GM21619 (cell line): ENCODE data around the gene TPRX1.
"Not testable (repeated sequence)": the region's sequence is repeated elsewhere in the genome, so short reads cannot be mapped to it uniquely, and the experiment has no call there.

ENCODE experiments used
- ATAC-seq: cut with Tn5 transposase; IDR thresholded peaks from one replicate; pipeline ENCODE4 v1.9.1; 2021; ENCODE audit not compliant: unreplicated experiment

TPRX1 gene, protein sequence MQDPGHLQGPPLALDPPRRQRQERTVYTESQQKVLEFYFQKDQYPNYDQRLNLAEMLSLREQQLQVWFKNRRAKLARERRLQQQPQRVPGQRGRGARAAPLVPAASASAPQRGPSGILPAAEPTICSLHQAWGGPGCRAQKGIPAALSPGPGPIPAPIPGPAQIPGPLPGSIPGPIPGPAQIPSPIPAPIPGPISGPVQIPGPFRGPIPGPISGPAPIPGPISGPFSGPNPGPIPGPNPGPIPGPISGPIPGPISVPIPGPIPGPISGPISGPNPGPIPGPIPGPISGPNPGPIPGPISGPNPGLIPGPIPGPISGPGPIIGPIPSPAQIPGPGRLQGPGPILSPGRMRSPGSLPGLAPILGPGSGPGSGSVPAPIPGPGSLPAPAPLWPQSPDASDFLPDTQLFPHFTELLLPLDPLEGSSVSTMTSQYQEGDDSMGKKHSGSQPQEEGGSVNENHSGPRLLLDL

DNA sequence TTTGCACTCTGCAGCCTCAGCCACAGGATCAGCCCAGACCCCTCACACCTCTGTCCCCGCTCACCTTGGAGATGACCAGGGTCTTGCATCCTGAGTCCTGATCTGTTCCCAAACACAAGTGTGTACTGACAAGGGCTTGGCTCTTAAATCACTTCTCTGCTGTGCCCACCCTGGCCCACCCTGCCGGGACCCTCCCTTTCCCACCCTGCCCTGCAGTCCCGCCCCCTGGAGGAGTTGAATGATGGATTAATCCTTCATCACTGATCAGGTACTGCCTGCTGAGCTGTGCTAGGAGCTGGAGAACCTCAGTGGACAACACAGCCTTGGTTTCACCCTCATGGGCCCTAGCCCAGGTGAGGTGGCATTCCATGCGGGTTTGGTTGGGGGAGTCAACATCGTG is at the start of gene TPRX1:
TPRX1 (minus strand) TSS at position 101 of the 400 bp plus-strand sequence; CDS start at position 89, 12 bp downstream.
- not testable (repeated sequence) for ATAC-seq

DNA sequence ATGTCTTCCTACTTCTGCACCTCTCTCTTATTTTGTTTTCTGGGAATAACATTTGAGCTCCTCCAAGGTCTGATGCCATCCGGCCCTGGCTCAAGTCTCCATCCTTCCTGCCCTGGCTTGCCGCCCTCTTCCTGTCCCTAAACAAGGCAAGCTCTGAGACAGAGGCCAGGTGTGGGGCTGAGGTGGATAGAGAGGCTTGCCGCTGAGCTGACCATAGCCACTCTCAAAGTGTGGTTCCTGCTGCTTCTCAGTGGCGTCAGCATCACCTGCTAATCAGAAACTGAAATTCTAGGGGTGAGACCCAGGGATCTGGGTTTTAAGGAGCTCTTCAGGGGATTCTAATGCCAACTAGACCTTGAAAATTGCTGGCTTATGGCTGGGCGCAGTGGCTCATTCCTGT is 48.7 kb upstream of the TPRX1 start:
- ATAC-seq: no peak

DNA sequence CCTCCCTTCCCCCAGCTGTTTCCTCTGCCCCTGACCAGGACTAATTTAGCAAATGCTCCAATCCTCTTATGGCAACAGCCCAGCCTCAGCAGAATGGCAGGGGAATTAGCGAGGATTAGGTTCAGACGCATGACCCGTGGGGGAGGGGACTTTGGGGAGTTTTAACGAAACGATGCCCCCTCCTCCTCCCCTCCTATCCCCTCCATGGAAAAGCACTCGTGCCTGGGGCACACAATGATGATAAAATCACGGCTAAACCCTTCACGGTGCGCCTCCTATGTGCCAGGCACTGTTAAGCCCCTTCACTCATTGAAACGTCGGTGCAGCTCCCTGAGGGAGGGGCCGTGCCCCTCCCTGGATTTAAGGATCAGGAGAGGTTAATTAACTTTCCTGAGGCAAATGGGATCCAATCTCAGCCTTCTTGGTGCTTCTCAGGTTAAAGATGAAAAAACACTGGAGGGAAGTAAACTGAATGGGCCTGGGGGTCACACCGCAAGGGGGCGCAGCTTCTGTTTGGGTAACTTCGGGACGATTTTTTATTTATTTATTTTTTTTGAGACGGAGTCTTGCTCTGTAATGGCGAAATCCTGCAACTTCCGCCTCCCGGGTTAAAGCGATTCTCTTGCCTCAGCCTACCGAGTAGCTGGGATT is 44.6 kb upstream of the TPRX1 start:
- ATAC-seq: no peak

DNA sequence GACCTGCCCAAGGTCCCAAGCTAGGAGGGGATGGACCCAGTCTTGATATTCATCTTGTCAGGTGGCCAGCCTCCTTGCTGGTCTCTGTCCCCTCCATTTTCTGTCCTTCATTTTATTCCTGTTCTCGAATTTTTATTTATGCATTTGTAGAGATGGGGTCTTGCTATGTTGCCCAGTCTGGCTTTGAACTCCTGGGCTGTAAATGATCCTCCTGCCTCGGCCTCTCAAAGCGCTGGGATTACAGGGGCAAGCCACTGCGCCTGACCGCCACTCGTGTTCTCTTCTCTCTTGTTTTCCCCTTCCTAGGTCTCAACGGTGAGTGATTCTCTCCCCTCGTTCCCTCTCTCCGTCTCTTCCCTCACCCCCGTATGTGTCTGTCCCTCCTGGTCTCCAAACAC is 44.1 kb upstream of the TPRX1 start:
- no peak for ATAC-seq

DNA sequence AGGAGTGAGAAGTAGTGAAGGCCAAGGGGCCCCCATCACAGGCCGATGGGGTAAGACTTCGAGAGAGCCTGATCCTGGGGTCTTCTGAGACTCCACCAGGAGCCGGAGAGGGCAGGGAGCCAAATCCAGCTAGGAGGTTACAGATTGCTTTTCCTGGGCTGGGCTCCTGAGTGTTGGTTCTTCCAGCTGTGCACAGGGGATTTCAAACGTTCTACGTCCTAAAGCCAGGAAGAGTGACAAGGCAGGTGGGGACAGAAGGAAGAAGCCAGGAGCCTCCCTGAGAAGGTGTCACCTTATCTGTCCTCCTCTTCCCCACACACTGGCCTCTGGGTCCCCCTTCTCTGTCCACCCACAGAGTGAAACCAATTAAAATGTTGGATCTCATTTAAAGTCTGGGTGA is 38.6 kb upstream of the TPRX1 start:
- ATAC-seq: no peak

DNA sequence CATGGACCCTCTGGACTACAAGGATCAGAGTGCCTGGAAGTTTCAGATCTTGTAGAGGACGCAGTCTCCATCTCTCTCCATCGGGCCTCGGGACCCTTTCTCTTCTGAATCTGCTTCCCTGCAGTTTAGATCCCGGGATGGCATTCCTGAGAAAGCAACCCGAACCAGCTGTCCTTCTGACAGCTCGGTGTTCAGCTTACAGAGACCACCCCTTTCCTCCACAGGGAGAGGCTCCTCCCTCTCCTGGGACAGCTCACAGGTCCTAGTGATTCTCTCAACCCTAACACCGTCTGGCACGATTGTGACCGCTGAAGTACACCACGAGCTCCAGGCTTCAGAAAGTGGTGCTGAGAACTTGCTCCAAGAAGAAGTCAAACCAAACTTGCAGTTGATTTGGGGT is 35.6 kb upstream of the TPRX1 start:
- ATAC-seq: no peak

DNA sequence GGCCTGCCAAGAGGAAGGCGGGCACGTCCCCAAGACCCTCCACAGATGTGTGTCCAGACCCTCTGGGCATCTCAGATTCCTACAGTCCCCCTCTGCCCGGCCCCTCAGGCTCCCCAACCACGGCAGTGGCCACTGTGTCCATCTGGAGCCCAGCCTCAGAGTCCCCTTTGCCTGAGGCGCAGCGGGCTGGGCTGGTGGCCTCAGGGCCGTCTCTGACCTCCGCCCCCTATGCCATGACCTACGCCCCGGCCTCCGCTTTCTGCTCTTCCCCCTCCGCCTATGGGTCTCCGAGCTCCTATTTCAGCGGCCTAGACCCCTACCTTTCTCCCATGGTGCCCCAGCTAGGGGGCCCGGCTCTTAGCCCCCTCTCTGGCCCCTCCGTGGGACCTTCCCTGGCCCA is 35.1 kb upstream of the TPRX1 start:
- ATAC-seq: no peak

DNA sequence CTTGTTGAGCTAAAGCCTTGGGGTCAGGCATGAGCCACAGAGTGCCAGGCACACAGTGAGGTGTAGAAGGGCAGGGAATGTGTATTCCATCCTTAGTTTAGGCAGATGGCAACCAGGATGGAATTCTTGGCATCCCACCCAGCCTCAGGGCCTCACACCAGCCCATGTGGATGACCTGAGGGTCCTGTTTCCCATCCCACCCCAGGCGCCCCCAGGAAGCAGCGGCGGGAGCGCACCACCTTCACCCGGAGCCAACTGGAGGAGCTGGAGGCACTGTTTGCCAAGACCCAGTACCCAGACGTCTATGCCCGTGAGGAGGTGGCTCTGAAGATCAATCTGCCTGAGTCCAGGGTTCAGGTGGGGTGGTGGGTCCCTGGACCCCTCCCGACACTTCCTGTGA is 31.7 kb upstream of the TPRX1 start:
- no peak for ATAC-seq

DNA sequence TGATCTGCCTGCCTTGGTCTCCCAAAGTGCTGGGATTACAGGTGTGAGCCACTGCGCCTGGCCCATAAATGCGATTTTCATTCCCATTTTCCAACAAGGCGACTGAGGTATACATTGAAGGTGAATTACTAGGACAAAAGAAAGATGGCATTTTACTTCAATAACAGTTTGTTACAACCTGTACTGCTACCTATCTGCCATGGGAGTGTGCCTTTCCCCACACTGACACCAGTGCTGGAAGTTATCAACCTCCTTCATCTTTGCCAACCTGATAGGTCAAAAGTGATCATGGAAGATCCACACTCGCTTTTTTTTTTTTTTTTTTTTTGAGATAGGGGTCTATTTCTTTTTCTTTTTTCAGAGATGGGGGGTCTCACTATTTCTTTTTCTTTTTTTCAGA is 28.4 kb upstream of the TPRX1 start:
- no peak for ATAC-seq

DNA sequence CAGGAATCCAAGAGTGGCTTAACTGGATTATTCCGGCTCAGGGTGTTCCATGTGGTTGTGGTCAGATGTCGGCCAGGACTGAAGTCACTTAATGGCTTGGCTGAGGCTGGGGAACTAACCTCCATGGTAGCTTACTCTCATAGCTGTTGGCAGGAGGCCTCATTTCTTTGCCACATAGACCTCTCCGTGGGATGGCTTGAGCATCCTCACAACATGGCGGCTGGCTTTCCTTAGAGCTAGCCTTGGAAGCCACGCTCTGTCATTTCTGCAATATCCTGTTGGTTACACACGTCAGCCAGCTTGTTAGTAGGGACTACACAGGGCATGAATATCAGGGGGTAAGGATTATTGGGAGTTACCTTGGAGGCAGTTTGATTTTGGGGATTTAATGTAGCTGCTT is 22.4 kb upstream of the TPRX1 start:
- ATAC-seq: no peak

DNA sequence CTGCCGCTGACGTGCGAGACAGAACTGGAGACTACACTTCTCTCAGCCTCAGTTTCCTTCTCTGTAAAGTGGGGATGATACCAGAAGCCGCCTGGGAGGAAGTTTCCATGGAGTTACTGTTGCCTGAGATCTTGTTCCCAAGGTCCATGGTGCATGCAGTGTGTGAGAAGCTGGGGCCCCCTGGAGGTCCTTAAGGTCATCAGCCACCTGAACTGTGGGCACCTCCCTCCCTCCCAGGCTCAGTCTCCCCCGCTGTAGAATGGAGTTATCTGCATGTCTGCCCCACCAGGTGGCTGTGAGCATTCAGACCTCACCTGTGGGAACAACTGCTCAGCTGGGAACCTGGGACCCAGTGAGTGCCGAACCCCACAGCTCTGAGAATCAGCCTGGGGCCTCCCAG is 20.0 kb upstream of the TPRX1 start:
- ATAC-seq: no peak

DNA sequence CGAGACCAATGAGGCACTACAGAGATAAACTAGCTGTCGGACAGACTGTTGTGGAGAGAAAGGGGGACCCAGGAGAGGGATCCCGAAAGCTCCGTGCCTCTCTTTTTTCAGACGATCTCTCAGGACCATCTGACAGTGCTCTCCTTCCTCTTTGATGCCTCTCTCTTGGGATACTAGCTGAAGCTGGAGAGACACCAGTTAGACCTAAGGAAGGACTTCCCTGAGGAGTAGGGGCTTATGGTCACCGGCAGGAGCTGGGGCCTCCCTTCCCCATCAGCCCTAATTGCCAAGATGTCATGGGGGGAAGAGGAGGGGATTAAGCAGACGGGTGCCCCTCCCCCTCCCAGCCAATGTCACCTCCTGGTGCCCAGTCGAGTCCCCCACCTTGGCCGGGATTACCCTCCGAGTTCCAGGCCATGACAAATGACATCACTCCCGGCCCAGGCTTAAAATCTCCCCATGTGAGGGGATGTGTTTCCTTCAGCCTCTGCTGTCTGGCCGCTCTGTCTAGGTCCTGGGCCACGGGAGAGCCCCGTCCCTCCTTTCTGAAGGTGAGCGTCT is 17.2 kb upstream of the TPRX1 start, which contains the start of gene CRX:
CRX (plus strand) TSS at position 478 of the 561 bp plus-strand sequence. CDS start 12,507 bp downstream, outside the sequence.
- ATAC-seq: no peak

DNA sequence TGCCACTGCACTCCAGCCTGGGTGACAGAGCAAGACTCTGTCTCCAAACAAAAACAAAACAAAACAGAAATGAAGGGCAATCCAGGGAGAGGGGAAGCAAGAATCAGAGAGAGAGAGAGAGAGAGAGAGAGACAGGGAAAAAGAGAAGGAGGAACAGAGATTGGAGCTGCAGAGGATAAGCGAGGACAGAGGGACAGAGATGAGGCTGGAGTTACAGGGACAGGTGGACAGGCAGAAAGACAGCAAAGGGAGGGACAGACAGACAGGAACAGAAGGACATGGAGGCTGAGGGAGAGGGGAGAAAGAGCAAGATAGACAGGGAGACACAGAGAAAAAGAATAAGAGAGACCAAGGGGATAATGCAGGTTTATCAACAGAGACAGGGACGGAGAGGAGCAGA is 16.1 kb upstream of the TPRX1 start:
- ATAC-seq: no peak

DNA sequence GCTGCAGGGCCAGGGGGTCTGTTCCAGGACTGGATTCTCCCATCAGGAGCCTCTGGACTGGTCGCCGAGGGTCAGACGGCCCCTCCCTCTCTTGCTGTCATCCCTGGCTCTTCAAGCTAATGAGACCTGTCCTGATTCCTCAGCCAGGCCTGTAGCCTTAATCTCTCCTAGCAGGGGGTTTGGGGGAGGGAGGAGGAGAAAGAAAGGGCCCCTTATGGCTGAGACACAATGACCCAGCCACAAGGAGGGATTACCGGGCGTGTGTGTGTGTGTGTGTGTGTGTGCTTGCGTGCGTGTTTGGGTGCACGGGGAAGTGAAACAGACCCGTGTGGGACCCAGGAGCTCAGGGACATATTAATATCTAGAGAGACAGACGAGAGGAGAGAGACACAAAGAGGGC is 15.5 kb upstream of the TPRX1 start:
- no peak for ATAC-seq

DNA sequence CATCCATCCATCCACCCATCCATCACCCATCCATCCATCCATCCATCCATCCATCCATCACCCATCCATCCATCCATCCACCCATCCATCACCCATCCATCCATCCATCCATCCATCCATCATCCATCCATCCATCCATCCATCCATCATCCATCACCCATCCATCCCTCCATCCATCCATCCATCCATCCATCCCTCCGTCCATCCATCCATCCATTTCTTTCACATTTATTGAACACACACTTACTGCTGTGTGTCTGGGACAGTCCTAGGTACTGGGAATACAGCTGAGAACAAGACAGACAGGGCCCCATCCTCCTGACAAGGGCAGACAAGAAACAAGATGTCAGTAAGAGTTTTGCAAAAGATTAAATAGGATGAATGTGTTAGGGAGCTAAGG is 13.9 kb upstream of the TPRX1 start:
- not testable (repeated sequence) for ATAC-seq

DNA sequence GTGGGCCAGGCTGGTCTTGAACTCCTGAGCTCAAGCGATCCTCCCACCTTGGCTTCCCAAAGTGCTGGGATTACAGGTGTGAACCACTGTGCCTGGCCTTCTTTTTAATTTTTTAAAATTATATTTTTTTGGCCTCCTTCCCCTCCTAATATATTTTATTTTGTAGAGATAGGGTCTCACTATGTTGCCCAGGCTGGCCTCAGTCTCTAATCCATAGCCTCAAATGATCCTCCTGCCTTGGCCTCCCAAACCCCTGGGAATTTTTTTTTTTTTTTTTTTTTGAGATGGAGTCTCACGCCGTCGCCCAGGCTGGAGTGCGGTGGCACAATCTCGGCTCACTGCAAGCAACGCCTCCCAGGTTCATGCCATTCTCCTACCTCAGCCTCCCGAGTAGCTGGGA is 11.9 kb upstream of the TPRX1 start:
- not testable (repeated sequence) for ATAC-seq

DNA sequence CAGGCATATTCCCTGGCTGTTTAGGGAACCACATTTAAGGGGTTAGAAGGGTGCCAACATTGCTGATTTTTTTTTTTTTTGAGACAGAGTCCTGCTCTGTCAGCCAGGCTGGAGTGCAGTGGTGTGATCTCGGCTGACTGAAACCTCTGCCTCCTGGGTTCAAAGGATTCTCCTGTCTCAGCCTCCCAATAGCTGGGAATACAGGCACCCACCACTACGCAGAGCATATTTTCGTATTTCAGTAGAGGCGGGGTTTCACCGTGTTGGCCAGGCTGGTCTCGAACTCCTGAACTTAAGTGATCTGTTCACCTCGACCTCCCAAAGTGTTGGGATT is 9.6 kb upstream of the TPRX1 start:
- no peak for ATAC-seq

DNA sequence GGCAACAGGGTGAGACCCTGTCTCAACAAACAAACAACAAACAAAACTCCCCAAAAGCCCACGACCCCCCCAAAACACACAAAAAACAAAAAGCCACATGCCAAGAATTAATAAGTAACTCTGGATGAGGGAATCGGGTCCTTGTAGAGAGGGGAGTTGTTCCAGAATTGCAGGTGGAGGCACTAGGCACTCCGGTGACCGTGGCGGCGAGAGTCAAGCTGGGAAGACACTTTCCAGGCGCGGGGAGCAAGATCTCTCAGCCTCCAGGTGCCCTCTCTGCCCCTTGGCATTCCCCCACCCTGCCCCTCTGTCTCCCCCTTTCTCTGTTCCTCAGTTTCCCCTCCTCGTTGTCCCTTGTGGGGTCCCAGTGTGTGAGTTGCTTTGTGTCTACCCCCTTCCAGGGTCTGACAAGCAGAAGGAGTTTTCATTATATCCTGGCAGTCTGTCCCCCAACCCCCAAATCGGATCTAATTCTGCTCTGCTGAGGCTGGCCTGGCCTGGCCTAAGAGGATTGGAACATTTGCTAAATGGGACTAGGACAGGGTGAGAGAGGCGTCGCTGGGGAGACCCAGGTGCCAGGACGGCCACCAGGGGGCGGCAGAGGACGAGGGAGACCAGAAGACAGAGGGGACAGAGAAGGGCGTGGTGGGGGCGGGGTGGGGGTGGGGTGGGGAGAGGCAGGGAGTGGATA is 9.1 kb upstream of the TPRX1 start:
- no peak for ATAC-seq

DNA sequence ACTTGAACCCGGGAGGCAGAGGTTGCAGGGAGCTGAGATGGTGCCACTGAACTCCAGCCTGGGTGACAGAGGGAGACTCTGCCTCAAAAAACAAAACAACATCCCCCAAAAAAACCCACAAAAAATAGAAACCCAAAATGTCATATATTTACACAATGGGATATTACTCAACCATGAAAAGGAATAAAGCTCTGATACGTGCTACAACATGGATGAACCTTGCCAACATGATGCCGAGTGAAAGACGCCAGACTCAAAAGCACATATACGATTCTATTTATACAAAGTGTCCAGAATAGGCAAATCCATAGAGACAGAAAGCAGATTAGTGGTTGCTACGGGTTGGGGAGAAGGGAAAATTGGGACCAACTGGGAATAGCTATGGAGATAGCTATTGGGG is 2.1 kb upstream of the TPRX1 start:
- no peak for ATAC-seq

DNA sequence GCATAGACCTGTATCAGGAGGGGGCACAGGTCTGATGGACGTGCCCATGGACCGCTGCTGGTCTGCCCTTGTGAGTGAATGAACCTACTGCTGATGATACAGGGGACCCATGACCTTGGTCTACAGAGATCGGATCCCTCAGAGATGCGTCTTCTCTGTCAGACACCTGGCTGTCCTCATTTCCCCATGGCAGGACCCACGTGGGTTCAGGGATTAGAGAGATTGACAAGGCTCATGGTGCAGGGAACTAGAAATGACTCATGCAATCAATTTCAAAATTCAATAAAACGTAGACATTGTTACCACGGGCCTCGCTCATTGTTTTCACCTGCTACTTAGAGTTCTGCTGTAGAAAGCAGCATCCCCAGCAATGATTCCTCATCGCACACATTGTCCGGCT is 962 bp upstream of the TPRX1 start:
- no peak for ATAC-seq

DNA sequence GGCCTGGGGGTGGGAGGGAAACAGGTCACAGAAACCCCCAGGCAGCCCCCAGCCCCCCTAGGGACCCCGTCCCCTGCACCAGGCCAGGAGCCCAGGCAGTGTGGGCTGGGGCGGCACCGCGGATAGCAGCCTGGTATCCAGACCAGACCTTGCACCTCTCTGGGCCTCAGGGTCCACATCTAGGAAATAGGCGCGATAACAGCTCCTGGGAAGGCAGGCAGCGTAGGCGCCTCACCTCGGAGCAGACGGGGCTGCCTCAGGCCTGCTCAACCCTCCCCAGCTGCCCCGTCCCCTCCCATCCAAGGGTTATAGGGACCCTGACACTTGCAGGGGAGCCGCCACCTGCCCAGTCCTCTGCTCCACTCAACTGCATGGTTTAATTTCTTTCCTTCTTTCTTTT is 680 bp downstream of the TPRX1 start:
- ATAC-seq: not testable (repeated sequence)

DNA sequence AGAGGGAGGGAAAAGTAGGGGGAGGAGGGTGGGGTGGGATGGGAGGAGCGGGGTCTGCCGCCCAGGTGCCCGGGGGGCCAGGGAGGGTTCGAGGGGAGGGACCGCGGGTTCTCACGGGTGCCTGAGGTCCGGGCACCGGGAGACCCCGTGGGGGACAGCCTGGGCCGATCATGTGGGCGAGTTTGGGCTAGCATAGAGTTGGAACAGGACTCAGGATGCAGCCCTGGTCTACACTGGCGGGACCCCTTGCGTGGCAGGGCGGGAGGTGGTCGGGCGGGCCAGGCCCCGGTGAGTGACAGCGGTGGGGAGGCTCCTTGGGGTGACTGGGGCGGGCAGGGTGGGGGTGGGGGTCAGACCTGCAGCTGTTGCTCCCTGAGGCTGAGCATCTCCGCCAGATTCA is 1.2 kb downstream of the TPRX1 start:
- not testable (repeated sequence) for ATAC-seq
